ENCODE measurements around the gene TRAF4. TPM values are rescaled to one million over a fixed set of nuclear protein-coding genes. Genes with fewer than 3 reads are reported as not detected.
A peak's percentile ranks its signal among the peaks of the same experiment; 100 is the strongest.

The TRAF4 gene
- total and polyA plus RNA-seq, 10 of the 15 experiments (the other 5 are each of a cell fraction or from before 2014, with no cell fraction given), result 3.7 to 197 (median 66.4) TPM

DNA sequence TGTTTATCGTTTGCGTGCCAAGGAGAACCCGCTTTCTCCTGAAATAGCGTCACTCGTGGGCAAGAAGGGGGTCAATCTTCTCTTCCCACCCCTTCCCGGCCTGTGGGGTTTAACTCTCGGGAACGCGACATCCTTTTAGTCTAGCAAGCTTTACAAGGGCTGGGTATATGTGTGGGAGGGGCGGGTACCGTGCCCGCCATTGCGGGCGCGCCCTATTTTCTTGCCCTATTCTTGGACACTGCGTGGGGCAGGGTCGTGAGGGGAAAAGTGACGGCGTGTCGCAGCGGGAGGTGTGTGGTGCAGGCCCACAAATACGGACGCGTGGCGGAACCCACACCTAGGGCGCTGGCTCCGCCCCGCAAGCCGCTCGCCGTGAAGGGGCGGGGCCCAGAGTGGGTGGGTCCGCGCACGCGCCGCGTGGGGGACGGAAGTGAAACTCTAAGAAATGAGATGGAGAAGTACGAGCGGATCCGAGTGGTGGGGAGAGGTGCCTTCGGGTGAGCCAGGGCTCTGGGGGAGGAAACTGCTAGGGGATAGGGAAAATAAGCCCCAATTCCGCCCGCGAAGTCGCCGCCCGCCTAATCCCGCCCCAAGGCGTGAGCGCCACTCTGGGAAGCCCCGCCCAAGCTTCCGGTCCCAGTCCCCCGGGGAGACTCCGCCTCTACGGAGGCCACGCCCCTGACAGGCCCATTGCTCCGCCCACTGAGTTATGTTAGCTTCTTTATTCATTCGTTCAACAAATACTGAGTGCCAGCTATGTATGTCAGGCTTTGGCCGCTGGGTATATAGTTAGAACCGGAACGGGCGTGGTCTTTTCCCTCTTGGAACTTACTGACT lies 15.2 kb upstream of the TRAF4 start, which contains the start of gene NEK8:
NEK8 (plus strand) TSS at position 425 of the 837 bp plus-strand sequence; CDS start at position 451, 26 bp downstream.
- Histone ChIP-seq H2AFZ (ENCODE audit: control insufficient read depth, low read depth, low read length) (peak within 1 kb of the TSS; percentile 72), H3K4me2 (ENCODE audit: control insufficient read depth, insufficient read depth) (peak within 1 kb of the TSS; percentile 94), H3K4me1 (ENCODE audit: control insufficient read depth, insufficient read depth, low read length) (peaks cover 18% of the 10 kb centered on the region), H3K27me3 (replicated peaks in 1 of 2; ENCODE audit: control insufficient read depth in 2 of 2, insufficient read depth in 2 of 2, low read length in 1 of 2) (no peaks in the 10 kb centered on the region), H3K9me3 (replicated peaks; ENCODE audit: control insufficient read depth, insufficient read depth, low read length) (no peaks in the 10 kb centered on the region), H4K20me1 (ENCODE audit: control insufficient read depth, insufficient read depth) (no peaks in the 10 kb centered on the region), H3K36me3 (ENCODE audit: control insufficient read depth in 2 of 2, insufficient read depth in 2 of 2, low read length in 1 of 2) (peaks cover 0 to 7% of the 10 kb centered on the region in 2 experiments; a peak in 2 of 4 replicates), H3K4me3 (peak within 1 kb of the TSS; percentile 67), H3K27ac (ENCODE audit: control insufficient read depth, insufficient read depth) (peak within 1 kb of the TSS; percentile 94), H3K79me2 (ENCODE audit: control insufficient read depth, insufficient read depth, low read length) (peaks cover 8% of the 10 kb centered on the region), H3K9ac (ENCODE audit: control insufficient read depth, insufficient read depth, low read length) (peak within 1 kb of the TSS; percentile 77)
- BruUV-seq (replicated peaks), result TSS peak; percentile 70
- WGBS (ENCODE audit: insufficient coverage, insufficient replicate concordance, low lambda C conversion rate, missing lambda C conversion rate), result 1% methylated on average over 64 of the region's 64 CpGs
- ChIA-PET RAD21 (ENCODE audit: unreplicated experiment) (interaction anchor here (0.9 to 6.8 kb wide), 23 partner anchors 9 to 411 kb away, joined by 3 to 375 read pairs (median 12); partner anchors contain the start of genes BLTP2, DHRS13, FLOT2 and PHF12), POLR2A (interaction anchor here (0.5 to 17.2 kb wide), 23 partner anchors 9 to 420 kb away, joined by 3 to 485 read pairs (median 6); partner anchors contain the start of genes ALDOC, BLTP2, FAM222B and FLOT2), CTCF (interaction anchor here (0.7 to 12.6 kb wide), 14 partner anchors 8 to 419 kb away, joined by 3 to 394 read pairs (median 32); partner anchors contain the start of genes BLTP2, DHRS13, FAM222B and FLOT2), SMC1A (ENCODE audit: uncharacterized antibody, unreplicated experiment) (interaction anchor here (0.8 to 11.3 kb wide), 12 partner anchors 9 to 225 kb away, joined by 3 to 326 read pairs (median 9); partner anchors contain the start of genes FAM222B, FLOT2, RPL23A and TRAF4)
- FAIRE-seq, result peak; percentile 89
- in situ Hi-C loops (cut with MboI) (loop anchor here (25.0 kb wide), 1 partner anchor 1266 kb away; the partner anchor contains the start of gene KSR1), intact Hi-C loops (cut with micrococcal nuclease; ENCODE audit: unreplicated experiment) (loop anchor here (1.0 to 10.0 kb wide), 3 partner anchors 10 to 386 kb away; partner anchors contain the start of gene FAM222B)
- peak; percentile 37 for ATAC-seq
- peak; percentile 88 for DNase-seq (ENCODE audit: low read depth, low spot score)
- peak; percentile 88 to 90; a peak in 3 of 4 replicates for TF ChIP-seq IKZF2 (IDR thresholded peaks at IDR 0.05)
- peak; percentile 99 for TF ChIP-seq BACH1 (IDR thresholded peaks at IDR 0.05; ENCODE audit: borderline replicate concordance)
- TF ChIP-seq RCOR1 (conservative IDR thresholded peaks at IDR 0.05; ENCODE audit: low read depth, low read length), result no peak
- peak; percentile 45; the same call in 1 of the 2 replicates for TF ChIP-seq STAT1 (conservative IDR thresholded peaks at IDR 0.05)
- TF ChIP-seq, protein P1, sequence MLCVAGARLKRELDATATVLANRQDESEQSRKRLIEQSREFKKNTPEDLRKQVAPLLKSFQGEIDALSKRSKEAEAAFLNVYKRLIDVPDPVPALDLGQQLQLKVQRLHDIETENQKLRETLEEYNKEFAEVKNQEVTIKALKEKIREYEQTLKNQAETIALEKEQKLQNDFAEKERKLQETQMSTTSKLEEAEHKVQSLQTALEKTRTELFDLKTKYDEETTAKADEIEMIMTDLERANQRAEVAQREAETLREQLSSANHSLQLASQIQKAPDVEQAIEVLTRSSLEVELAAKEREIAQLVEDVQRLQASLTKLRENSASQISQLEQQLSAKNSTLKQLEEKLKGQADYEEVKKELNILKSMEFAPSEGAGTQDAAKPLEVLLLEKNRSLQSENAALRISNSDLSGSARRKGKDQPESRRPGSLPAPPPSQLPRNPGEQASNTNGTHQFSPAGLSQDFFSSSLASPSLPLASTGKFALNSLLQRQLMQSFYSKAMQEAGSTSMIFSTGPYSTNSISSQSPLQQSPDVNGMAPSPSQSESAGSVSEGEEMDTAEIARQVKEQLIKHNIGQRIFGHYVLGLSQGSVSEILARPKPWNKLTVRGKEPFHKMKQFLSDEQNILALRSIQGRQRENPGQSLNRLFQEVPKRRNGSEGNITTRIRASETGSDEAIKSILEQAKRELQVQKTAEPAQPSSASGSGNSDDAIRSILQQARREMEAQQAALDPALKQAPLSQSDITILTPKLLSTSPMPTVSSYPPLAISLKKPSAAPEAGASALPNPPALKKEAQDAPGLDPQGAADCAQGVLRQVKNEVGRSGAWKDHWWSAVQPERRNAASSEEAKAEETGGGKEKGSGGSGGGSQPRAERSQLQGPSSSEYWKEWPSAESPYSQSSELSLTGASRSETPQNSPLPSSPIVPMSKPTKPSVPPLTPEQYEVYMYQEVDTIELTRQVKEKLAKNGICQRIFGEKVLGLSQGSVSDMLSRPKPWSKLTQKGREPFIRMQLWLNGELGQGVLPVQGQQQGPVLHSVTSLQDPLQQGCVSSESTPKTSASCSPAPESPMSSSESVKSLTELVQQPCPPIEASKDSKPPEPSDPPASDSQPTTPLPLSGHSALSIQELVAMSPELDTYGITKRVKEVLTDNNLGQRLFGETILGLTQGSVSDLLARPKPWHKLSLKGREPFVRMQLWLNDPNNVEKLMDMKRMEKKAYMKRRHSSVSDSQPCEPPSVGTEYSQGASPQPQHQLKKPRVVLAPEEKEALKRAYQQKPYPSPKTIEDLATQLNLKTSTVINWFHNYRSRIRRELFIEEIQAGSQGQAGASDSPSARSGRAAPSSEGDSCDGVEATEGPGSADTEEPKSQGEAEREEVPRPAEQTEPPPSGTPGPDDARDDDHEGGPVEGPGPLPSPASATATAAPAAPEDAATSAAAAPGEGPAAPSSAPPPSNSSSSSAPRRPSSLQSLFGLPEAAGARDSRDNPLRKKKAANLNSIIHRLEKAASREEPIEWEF (IDR thresholded peaks at IDR 0.05; ENCODE audit: insufficient replicate concordance, low read depth, low read length), result no peak
- peak; percentile 63 for TF ChIP-seq SMAD1 (IDR thresholded peaks at IDR 0.05; ENCODE audit: low read depth, partially characterized antibody)
- TF ChIP-seq, protein P2, sequence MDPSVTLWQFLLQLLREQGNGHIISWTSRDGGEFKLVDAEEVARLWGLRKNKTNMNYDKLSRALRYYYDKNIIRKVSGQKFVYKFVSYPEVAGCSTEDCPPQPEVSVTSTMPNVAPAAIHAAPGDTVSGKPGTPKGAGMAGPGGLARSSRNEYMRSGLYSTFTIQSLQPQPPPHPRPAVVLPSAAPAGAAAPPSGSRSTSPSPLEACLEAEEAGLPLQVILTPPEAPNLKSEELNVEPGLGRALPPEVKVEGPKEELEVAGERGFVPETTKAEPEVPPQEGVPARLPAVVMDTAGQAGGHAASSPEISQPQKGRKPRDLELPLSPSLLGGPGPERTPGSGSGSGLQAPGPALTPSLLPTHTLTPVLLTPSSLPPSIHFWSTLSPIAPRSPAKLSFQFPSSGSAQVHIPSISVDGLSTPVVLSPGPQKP (IDR thresholded peaks at IDR 0.05; ENCODE audit: low read depth, low read length), result peak; percentile 36
- TF ChIP-seq MYB (IDR thresholded peaks at IDR 0.05; ENCODE audit: borderline replicate concordance, low read depth, low read length), result no peak
- TF ChIP-seq SMAD5 (IDR thresholded peaks at IDR 0.05; ENCODE audit: low read depth), result no peak
- no peak for TF ChIP-seq PAX8 (IDR thresholded peaks at IDR 0.05)
- TF ChIP-seq, protein P3, sequence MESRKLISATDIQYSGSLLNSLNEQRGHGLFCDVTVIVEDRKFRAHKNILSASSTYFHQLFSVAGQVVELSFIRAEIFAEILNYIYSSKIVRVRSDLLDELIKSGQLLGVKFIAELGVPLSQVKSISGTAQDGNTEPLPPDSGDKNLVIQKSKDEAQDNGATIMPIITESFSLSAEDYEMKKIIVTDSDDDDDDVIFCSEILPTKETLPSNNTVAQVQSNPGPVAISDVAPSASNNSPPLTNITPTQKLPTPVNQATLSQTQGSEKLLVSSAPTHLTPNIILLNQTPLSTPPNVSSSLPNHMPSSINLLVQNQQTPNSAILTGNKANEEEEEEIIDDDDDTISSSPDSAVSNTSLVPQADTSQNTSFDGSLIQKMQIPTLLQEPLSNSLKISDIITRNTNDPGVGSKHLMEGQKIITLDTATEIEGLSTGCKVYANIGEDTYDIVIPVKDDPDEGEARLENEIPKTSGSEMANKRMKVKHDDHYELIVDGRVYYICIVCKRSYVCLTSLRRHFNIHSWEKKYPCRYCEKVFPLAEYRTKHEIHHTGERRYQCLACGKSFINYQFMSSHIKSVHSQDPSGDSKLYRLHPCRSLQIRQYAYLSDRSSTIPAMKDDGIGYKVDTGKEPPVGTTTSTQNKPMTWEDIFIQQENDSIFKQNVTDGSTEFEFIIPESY (IDR thresholded peaks at IDR 0.05), result no peak
- 0 out of 2 replicates have a peak, but pooled peaks have one; percentile 49 for TF ChIP-seq MXI1 (IDR thresholded peaks at IDR 0.05; ENCODE audit: low read depth, low read length)
- peak; percentile 33; the same call in 1 of the 2 replicates for TF ChIP-seq SMARCA5 (IDR thresholded peaks at IDR 0.05)
